Activated CD4-positive, alpha-beta T cell treated with anti-CD3 and anti-CD28 coated beads for 48 hours (primary cell): ENCODE data around the gene STRA6.
A peak's percentile ranks its signal among the peaks of the same experiment; 100 is the strongest.

Experiments
- DNase-seq: peaks from one replicate; pipeline ENCODE4 v3.0.0-alpha.2; 2020

Gene STRA6

GRCh38 chr15:74158855-74159650 is 43.5 kb downstream of the STRA6 start:
- no peak for DNase-seq

- DNase-seq: no peak
These were observed 44.4 kb downstream of the STRA6 start for GRCh38 chr15:74157868-74158827.

- DNase-seq: no peak
These were observed 45.7 kb downstream of the STRA6 start for GRCh38 chr15:74156678-74157411.

GRCh38 chr15:74155766-74156417 is 46.7 kb downstream of the STRA6 start:
- DNase-seq: no peak

GRCh38 chr15:74147051-74147450 is 55.5 kb downstream of the STRA6 start:
- no peak for DNase-seq

GRCh38 chr15:74146277-74146800 is 56.2 kb downstream of the STRA6 start:
- DNase-seq: no peak

GRCh38 chr15:74144153-74144775 is 58.3 kb downstream of the STRA6 start:
- no peak for DNase-seq

GRCh38 chr15:74141591-74141990 is 61.0 kb downstream of the STRA6 start:
- no peak for DNase-seq

GRCh38 chr15:74138642-74139041 is 63.9 kb downstream of the STRA6 start:
- no peak for DNase-seq

- no peak for DNase-seq
These were observed 65.1 kb downstream of the STRA6 start for GRCh38 chr15:74137537-74137894.

- no peak for DNase-seq
These were observed 65.6 kb downstream of the STRA6 start for GRCh38 chr15:74136814-74137536.

- DNase-seq: no peak
These were observed 66.1 kb downstream of the STRA6 start for GRCh38 chr15:74136540-74136813.

- no peak for DNase-seq
These were observed 67.5 kb downstream of the STRA6 start for GRCh38 chr15:74135041-74135565.

GRCh38 chr15:74134387-74135027 is 68.1 kb downstream of the STRA6 start:
- peak; percentile 54 for DNase-seq

GRCh38 chr15:74133694-74134386 is 68.7 kb downstream of the STRA6 start:
- no peak for DNase-seq

- DNase-seq: peak; percentile 55
These were observed 69.6 kb downstream of the STRA6 start for GRCh38 chr15:74132681-74133651.

GRCh38 chr15:74131628-74132413 is 70.8 kb downstream of the STRA6 start:
- no peak for DNase-seq
